Activated CD8-positive, alpha-beta memory T cell treated with anti-CD3 and anti-CD28 coated beads for 36 hours (primary cell): ENCODE data around the gene DNTT. TPM values are rescaled to one million over a fixed set of nuclear protein-coding genes. Genes with fewer than 3 reads are reported as not detected.

Experiments
- CTCF ChIA-PET: fragments of 350-600 bp; sonication (Branson Sonifier 250); formaldehyde crosslinking; loops from one replicate; lab custom pipeline; 2021; ENCODE audit warnings: antibody characterized with exemption; lab: Charles Lee
- POLR2A ChIA-PET: fragments of 350-600 bp; sonication (Branson Sonifier 250); formaldehyde crosslinking; loops from one replicate; lab custom pipeline; 2021; ENCODE audit warnings: antibody characterized with exemption; lab: Charles Lee
- total RNA-seq, 2 experiments: library from RNA; stranded (reverse); gene quantifications; one replicate each; pipeline ENCODE4 v1.2.3, GENCODE V29; 2021

Gene DNTT
- total RNA-seq, 2 experiments from 2014 or later: not detected

GRCh38 chr10:96275685-96276418 is 28.4 kb upstream of the DNTT start:
- CTCF ChIA-PET: no interaction called here

GRCh38 chr10:96276426-96276825 is 27.8 kb upstream of the DNTT start:
- CTCF ChIA-PET: no interaction called here

More at GRCh38 chr10:96275685-96276418, 28.4 kb upstream of the DNTT start:
- POLR2A ChIA-PET: no interaction called here

DNA sequence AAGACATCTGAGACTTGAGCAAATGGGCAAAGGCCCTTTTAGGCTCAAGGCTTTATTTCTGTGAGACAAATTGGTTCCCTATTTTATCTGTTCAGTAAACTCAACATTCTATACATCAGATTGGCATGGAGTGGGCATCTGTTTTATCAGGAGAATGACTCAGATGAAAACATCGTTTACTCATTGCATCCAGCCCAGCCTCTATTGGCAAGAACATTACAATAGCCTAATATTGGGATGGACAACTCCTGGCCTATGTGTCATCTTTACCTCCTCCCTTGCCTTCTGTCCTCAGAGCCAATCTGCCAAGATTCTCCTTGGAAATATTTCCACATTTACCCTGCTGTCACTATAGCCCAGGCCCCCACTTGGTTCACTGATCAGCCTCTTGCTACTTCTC is 27.4 kb upstream of the DNTT start:
- CTCF ChIA-PET: no interaction called here

More at GRCh38 chr10:96276426-96276825, 27.8 kb upstream of the DNTT start:
- POLR2A ChIA-PET: no interaction called here

GRCh38 chr10:96279191-96279641 is 25.0 kb upstream of the DNTT start:
- CTCF ChIA-PET: no interaction called here
- POLR2A ChIA-PET: no interaction called here

More for the DNA sequence above, 27.4 kb upstream of the DNTT start:
- POLR2A ChIA-PET: no interaction called here

- POLR2A ChIA-PET: no interaction called here
- CTCF ChIA-PET: no interaction called here
These were observed 23.4 kb upstream of the DNTT start for GRCh38 chr10:96280859-96281258.

DNA sequence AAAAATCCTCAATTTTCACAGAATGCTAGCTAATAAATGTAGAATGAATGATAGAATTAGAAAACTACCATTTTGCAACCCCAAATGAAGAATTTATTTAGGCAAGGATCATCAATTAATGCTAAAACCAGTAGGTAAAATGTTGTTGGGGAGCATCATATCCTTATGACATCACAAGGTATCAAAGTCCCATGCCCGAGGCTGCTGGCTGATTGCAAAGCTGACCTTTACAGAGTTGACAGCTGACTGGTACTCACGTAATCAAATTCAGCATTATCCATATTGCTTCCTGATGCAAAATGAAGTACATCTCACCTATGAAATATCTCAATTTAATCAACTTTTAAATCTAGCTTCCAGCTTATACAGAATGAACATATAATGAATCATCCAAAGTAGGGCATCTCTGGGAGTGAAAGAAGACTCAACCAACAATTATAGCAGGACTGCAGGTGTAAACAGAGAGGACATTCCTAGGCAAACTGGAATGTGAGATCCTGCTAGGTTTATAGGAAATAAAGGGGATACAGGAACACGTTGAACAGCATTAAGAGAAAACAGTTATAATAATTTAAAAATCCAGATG is 22.7 kb upstream of the DNTT start:
- ChIA-PET CTCF (no interaction called here), POLR2A (no interaction called here)

DNA sequence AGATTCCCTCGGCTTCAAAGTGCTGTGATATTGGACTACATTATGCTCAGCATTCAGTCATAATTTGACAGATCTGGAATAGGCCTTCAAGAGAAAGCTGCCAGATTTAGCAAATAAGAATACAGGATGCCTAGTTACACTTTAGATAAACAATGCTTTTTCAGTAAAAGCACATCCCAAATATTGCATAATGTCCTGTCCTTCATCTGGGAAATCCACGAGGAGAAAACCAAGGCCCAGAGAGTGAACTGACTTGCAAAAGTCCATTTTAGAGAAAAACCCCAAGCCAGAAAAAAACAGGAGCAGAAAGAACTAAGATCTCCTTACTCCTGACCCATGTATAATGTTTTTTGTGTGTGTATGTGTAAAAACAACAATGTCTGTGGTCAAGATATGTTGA is 20.9 kb upstream of the DNTT start:
- CTCF ChIA-PET: no interaction called here
- POLR2A ChIA-PET: no interaction called here

- ChIA-PET POLR2A (no interaction called here), CTCF (no interaction called here)
These were observed 20.5 kb upstream of the DNTT start for GRCh38 chr10:96283756-96284155.

GRCh38 chr10:96285331-96285752 is 18.9 kb upstream of the DNTT start:
- ChIA-PET POLR2A (no interaction called here), CTCF (no interaction called here)

DNA sequence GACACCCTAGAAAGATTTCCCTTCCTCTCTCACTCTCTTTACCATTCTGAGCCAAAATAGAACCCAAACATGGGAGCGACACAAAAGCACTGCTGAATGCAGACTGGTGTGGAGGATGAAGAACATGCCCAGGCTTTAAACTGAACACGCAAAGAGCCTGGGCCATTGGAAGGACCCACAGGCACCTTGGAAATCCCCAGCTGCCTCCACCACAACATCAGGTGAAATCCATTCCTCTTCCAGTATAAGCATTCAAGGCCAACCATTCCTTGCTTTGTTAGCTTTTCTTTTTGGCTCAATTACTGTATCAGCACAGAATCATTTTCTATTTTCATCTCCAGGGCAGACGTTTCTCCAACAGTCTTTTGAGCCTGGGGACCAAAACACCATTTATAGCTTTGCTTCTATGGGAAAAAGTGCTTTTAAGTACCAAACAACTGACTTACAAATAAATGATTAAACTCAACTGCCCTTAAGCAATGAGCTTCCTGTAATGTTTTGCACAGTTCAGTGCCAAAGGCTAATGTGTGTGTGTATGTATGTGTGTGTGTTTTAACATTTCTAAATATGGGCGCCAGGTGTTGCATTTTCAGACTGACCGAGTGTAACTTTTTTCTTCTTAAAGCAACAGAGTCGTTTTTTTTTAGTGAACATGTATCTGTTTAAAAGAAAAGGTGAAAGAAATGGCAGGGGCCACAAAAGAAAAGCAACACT is 16.7 kb upstream of the DNTT start:
- POLR2A ChIA-PET: no interaction called here
- CTCF ChIA-PET: no interaction called here

- ChIA-PET CTCF (no interaction called here), POLR2A (no interaction called here)
These were observed 16.0 kb upstream of the DNTT start for GRCh38 chr10:96288151-96288621.

DNA sequence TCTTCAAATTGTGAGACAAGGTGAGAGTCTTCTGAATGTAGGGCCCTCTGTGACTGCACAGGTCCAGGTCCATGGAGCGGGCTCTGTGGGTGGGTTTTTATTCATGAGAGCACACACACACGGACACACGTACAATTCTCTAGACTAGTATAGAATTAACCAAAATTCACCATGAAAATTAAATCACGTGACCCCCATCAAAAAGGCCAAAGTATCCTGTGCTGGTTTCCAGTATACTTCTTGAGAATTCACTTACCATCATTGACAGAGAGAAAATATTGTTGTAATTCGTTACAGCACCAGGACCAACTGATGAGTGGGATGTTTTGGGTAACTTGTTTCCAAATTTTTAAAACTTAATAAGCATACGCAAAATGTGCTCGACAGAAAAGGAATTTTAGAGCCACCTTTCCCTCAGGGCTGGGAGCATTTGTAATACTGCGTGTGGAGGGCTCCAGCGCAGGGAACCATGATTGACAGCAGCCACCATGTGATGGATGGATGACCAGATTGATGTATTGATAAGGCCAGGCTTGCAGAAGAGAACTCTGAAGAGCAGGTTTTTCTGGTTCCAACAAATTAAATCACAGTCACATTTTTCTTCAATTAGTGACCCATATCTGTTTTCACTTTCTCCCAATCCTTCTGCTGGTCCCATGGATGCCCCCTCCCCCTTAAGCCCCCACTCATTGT is 14.9 kb upstream of the DNTT start:
- ChIA-PET CTCF (no interaction called here), POLR2A (no interaction called here)

DNA sequence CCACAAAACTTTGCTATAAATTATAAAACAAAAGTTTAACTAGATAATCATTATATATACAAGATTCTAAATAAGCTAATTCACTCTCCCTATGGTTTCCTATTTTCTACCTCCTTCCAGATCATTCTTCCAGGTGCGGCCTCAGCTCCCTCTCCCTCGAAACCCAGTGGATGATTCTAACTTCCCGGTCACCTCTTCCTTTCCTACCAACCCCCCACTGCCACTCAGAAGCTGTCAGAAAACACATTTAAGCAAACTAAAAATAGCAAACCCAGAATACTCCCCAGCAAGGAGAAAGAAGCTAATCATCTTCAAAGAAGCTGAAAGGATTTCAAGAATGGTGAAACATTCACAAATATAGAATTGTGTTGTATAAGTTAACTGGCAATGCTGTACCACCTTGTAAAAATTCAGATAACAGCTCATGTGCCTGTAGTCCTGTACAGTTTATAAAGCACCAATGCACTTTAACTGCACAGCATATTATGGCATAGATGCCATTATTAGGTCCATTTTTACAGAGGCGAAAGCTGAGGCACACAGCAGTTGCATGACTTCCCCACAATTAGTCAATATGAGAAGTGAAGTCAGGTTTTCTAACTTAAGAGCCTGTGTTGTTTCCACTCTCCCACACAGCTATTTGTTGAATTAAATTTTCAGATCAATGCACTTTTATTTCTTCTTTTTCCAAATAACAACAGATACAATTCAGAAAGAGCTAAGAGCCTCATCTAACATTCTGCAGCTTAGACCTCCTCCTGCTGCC is 13.7 kb upstream of the DNTT start:
- ChIA-PET POLR2A (no interaction called here), CTCF (no interaction called here)

DNA sequence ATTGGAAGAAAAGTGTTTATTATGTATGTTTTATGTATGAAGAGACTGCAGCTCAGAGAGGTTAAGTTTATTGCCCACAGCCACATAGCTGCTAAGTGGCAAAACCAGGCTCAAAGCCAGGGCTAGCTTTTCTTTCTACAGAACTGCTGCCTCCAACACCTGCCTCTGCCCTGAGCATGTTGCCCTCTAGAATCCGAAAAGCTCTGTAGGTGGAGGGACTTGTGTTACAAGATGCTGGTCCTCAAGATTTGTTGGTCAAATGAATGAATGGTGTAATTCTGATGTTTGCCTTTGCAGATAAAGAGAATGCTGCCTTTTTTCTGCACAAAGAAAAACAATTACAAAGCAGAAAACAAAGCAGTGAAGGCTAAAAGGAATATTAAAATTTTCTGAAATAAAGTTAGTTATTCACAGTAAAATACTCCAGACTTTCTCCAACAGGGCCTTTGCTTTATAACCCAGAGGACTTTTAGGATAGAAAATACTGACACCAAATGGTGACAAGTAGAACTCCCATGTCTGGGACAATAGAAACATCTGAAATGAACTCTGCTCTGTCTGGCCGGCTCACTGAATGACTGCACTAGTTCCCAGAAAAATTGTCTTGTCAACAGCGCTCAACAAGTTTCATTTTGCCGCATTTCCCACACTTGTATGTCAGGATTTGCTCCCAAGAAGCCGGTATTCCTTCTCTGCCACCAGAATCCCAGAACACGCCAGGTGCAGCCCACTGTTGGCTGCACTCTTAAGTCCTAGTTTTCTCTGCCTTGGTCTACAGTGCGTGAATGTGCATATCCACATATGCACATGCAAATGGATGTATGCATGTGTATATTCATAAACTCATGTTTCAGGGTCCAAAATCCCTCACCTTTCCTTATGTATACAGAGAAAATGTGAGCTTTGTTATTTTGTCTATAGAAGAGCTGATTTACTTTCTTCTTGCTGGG is 11.0 kb upstream of the DNTT start:
- POLR2A ChIA-PET: no interaction called here
- CTCF ChIA-PET: interaction anchor here (0.8 to 1.1 kb wide), 2 partner anchors 58 to 64 kb away, joined by 3 to 5 read pairs; no protein-coding TSS in a partner anchor

DNA sequence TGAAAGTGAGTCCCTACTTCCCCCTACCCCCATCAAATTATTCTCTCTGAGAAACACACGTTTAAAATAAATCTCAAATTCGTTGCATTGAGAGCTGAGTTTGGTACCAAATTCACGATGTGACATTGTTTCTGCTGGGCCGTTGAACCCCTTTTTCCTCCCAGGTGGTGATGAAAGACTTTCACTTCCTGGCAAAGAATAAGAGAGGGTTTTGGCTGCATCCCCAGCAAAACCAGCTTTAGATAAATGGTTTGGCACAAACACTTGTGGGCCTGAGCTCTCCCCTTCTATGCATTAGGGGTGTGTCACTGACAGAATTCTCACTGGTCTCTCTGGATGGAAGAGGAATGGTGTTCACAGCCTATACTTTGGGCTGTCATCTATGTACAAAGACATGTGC is 8.8 kb upstream of the DNTT start:
- CTCF ChIA-PET: interaction anchor here (1.2 kb wide), 1 partner anchor 13 kb away, joined by 6 read pairs; no protein-coding TSS in a partner anchor
- POLR2A ChIA-PET: no interaction called here

DNA sequence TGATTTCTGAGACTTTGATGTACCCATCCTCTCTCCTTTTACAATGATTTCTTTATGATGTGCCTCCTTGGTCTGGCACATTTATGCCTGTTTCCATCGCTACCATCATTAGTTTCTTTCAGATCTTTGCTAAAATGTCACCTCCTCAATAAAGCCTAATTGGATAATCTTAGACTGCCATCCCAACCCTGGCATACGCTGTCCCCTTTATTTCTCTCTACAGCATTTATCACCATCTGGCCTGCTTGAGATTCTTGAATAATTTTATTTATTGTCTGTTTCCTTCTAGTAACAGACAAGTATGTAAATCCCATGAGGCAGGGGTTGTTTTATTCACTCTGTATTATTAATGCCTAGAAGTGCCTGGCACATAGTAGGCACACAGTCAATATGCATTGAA is 6.7 kb upstream of the DNTT start:
- CTCF ChIA-PET: no interaction called here
- POLR2A ChIA-PET: no interaction called here

DNA sequence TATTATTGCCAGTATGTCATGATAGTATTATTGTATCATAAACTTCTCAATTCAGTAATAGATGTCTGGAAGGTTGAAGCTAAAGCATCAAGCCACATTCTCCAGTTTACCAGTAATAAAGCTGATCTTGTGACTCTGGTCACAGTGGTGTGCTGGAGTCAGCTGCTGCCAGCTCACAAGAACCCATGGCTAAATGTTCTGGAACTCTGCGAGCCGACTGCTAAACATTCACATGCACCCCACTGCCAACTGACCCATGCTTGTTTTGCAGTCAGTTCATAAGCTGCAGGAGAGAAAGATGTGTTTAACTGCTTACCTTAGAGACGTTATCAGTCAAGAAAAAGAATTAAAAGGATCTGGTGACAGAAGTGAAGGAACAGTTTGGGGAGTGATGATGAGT is 5.9 kb upstream of the DNTT start:
- ChIA-PET POLR2A (no interaction called here), CTCF (no interaction called here)

DNA sequence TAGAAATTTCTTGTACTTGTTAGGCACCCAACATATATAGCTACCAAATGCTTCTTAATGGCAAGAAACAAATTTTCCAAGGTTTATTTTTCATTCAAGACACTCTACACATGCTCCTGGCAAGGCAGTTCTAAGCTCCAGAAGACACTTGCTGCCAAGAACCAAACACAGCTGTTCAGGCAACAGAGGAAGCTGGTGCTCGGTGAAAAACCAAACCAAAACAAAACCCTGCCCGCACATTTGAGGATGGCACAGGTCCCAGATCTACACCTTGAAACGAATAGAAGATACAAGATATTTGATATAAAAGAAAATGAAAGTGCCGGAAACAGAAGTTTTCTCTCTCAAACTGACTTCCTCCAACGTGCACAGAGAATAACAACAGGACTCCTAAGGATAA is 4.9 kb upstream of the DNTT start:
- CTCF ChIA-PET: interaction anchor here (1.1 kb wide), 1 partner anchor 283 kb away, joined by 4 read pairs; no protein-coding TSS in a partner anchor
- POLR2A ChIA-PET: no interaction called here
